Spleen (tissue), 11 donors: ENCODE results near the gene SLC4A8. TPM values are rescaled to one million over a fixed set of nuclear protein-coding genes. Genes with fewer than 3 reads are reported as not detected.

Source experiments
- DNase-seq: peaks from one replicate; pipeline ENCODE4 v3.0.0-alpha.2; 2020
- H3K27ac ChIP-seq, 8 donors: fragments of 200-600 bp; sonication (generic) in 7 of 8; 1 replicate in 4 of 8; 2 replicates in 4 of 8; pipeline versions ENCODE4 v1.5.0 to v1.8.0; 2016 to 2021; ENCODE audit warnings: inconsistent platforms in 4 of 8, mild to moderate bottlenecking in 4 of 8, moderate library complexity in 1 of 8
- H3K27me3 ChIP-seq, 7 donors: fragments of 200-600 bp; sonication (generic) in 6 of 7; replicated peaks in 1 of 7; 1 replicate in 4 of 7; 2 replicates in 3 of 7; pipeline versions ENCODE4 v1.5.0 to v1.8.0; 2016 to 2021; ENCODE audit warnings: inconsistent platforms in 3 of 7, mild to moderate bottlenecking in 1 of 7
- H3K36me3 ChIP-seq, 6 donors: fragments of 200-600 bp; sonication (generic) in 5 of 6; 1 replicate in 4 of 6; 2 replicates in 2 of 6; pipeline versions ENCODE4 v1.5.0 to v1.8.0; 2016 to 2021; ENCODE audit warnings: inconsistent platforms in 2 of 6
- H3K4me1 ChIP-seq, 6 donors: fragments of 200-600 bp; sonication (generic) in 5 of 6; 1 replicate in 3 of 6; 2 replicates in 3 of 6; pipeline versions ENCODE4 v1.5.0 to v1.8.0; 2016 to 2021; ENCODE audit warnings: inconsistent platforms in 3 of 6
- H3K4me3 ChIP-seq, 8 donors: fragments of 200-600 bp; sonication (generic) in 7 of 8; 1 replicate in 4 of 8; 2 replicates in 4 of 8; pipeline versions ENCODE4 v1.5.0 to v1.8.0; 2016 to 2021; ENCODE audit warnings: inconsistent platforms in 4 of 8, mild to moderate bottlenecking in 4 of 8, moderate library complexity in 2 of 8
- H3K9me3 ChIP-seq, 8 donors: fragments of 200-600 bp; sonication (generic) in 7 of 8; 1 replicate in 4 of 8; 2 replicates in 4 of 8; pipeline versions ENCODE4 v1.5.0 to v1.8.0; 2016 to 2021; ENCODE audit warnings: inconsistent platforms in 4 of 8
- CTCF ChIP-seq, 11 experiments: fragments of 200-600 bp in 7 of 11; fragments of 450-650 bp in 4 of 11; sonication (generic) in 4 of 11; IDR thresholded peaks in 8 of 11; conservative IDR thresholded peaks in 3 of 11; 1 replicate in 7 of 11; 2 replicates in 4 of 11; pipeline versions ENCODE4 v1.4.0 to v1.8.0; 2016 to 2021; ENCODE audit warnings: antibody characterized with exemption in 11 of 11, inconsistent platforms in 4 of 11, mild to moderate bottlenecking in 1 of 11
- POLR2A ChIP-seq, 3 donors: fragments of 450-650 bp; IDR thresholded peaks; one replicate each; pipeline ENCODE4 v1.5.1; 2017; ENCODE audit warnings: antibody characterized with exemption in 3 of 3, mild to moderate bottlenecking in 1 of 3
- POLR2AphosphoS5 ChIP-seq, 3 donors: sonication (generic); formaldehyde crosslinking; IDR thresholded peaks; one replicate each; pipeline ENCODE4 v1.5.1; 2017; ENCODE audit warnings: antibody characterized with exemption in 3 of 3
- WGBS, 5 donors: extraction: QIAGEN DNeasy Blood & Tissue Kit in 3 of 5; methylation state at CpG; one replicate each; pipeline versions ENCODE4 v1.1.5 to v1.1.7; 2013 to 2018; 5-methylcytosine and 5-hydroxymethylcytosine counted together
- intact Hi-C: fragments of 100-400 bp; cut with DNase I; formaldehyde crosslinking; loops from one replicate; pipeline ENCODE4 v1.15.0; 2023; ENCODE audit warnings: low total_unique reads
- polyA plus RNA-seq, 3 donors: library from polyadenylated mRNA; stranded (reverse); fragments of 200-250 nt; gene quantifications; one replicate each; pipeline ENCODE4 v1.2.1, GENCODE V29; 2013
- total RNA-seq, 7 donors: library from RNA; depleted of rRNA in 3 of 7; stranded (reverse); fragments of >200 nt in 3 of 7; fragmentation: NEBNext Ultra II Directional in 4 of 7; extraction: Animal tissue kit (Norgen Biotek cat#: 25700) in 4 of 7; gene quantifications; one replicate each; pipeline versions ENCODE4 v1.1.0 to v1.2.1, GENCODE V29; 2016 to 2021
- donor health status: healthy with polysubstance abuse.
- donor health status: DM: no; HTN: no; CAD: no; lungs with moderate emphysema.
- donor health status: DM: no; HTN: no; CAD: no.
- donor health status: Bipolar disorder and iron deficiency.
- donor health status: healthy.
- donor health status: DM: no; HTN: no; CAD: no.
- donor health status: DM: yes; HTN: yes; CAD: no.

The SLC4A8 gene
- total and polyA plus RNA-seq, 10 donors, result 0.88 to 9.7 (median 4.8) TPM

DNA sequence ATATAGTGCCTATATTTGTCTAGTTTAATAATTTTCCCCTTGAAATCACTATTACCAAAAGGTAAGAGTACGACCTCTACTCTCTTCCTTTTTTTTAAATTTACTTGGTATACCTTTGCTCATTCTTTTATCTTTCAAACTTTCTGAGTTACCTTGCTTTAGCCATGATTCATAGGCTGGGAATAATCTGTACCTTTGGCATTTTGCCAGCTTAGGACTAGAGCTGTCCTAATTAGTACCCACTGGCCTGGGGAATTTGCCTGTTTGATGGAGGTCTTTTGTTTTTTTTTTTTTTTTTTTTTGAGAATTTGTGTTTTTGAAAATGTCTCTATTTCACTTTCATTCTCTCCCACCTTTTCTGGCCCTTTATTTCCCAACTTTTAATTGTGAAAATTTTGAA lies 8.7 kb upstream of the SLC4A8 start:
- intact Hi-C loops, result no loop called here

GRCh38 chr12:51417826-51418225 lies 6.8 kb upstream of the SLC4A8 start:
- no peak for DNase-seq
- intact Hi-C loops, result no loop called here
- H3K27ac ChIP-seq, result no peak overlapping the region

More for the DNA sequence above, 8.7 kb upstream of the SLC4A8 start:
- H3K4me3 ChIP-seq, result no peak overlapping the region
- no peak for TF ChIP-seq CTCF (IDR thresholded peaks at IDR 0.05 in 8 of 11, conservative IDR thresholded peaks at IDR 0.05 in 3 of 11)
- no peak for TF ChIP-seq POLR2A (IDR thresholded peaks at IDR 0.05)
- TF ChIP-seq POLR2AphosphoS5 (IDR thresholded peaks at IDR 0.05), result no peak
- no peak for DNase-seq
- no peaks in the 10 kb centered on the region for H3K27me3 ChIP-seq
- H3K36me3 ChIP-seq, result no peaks in the 10 kb centered on the region
- no peak overlapping the region for H3K27ac ChIP-seq
- 89 to 98% (median 97%) methylated on average over 1 of the region's 1 CpG for WGBS, 5 donors
- H3K4me1 ChIP-seq, result peaks cover 0 to 4% (median 0%) of the 10 kb centered on the region in 6 donors
- H3K9me3 ChIP-seq, result no peaks in the 10 kb centered on the region

DNA sequence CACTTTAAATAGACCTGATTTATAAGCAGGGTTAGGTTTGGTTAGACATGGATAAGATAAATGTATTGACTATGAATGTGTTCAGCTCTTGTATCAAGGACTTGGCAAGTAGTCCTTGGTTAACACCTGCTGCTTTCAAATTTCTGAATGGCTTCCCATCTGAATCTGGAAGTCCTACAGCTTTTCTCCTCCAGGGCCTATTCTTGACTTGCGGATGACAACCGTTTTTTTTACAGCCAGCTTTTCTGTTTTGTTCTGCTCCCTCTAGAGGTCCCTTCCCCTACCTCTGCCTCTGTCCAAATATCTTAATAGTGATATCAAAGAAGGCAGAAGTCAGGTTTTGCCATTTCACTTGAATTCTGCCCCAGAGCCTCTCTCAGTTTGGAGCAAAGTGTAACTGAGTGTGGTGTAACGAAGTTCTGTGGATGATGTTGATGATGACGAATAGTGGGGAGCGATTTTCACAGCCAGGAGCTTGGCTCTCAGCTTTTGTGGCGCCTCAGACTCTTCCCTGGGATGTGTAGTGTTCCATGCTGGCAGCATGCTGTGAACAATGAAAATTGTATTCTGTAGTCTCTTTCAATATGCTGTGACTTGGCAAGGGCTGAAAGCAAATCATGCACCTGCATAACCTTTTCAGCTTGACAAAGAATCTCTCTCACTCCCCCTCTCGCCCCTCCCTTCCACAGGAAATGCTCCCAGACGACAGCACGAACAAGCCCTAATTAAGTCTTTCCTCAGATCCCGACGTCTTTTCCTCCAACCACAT lies 5.0 kb upstream of the SLC4A8 start:
- intact Hi-C loops, result loop anchor here (5.0 kb wide), 2 partner anchors 113 to 393 kb away; a partner anchor contains a TSS
- TF ChIP-seq CTCF (IDR thresholded peaks at IDR 0.05 in 8 of 11, conservative IDR thresholded peaks at IDR 0.05 in 3 of 11), result no peak
- no peak for TF ChIP-seq POLR2A (IDR thresholded peaks at IDR 0.05)
- no peak for TF ChIP-seq POLR2AphosphoS5 (IDR thresholded peaks at IDR 0.05)
- Histone ChIP-seq H3K27me3 (peaks cover 0 to 13% (median 7%) of the 10 kb centered on the region in 7 donors), H3K36me3 (no peaks in the 10 kb centered on the region), H3K4me1 (peaks cover 2 to 8% (median 7%) of the 10 kb centered on the region in 6 donors), H3K9me3 (no peaks in the 10 kb centered on the region), H3K4me3 (no peak overlapping the region), H3K27ac (no peak overlapping the region)
- 46 to 56% (median 54%) methylated on average over 11 of the region's 11 CpGs for WGBS, 5 donors
- no peak for DNase-seq

More at GRCh38 chr12:51417826-51418225, 6.8 kb upstream of the SLC4A8 start:
- peaks cover 0 to 7% (median 0%) of the 10 kb centered on the region in 7 donors for H3K27me3 ChIP-seq
- H3K36me3 ChIP-seq, result no peaks in the 10 kb centered on the region
- TF ChIP-seq POLR2AphosphoS5 (IDR thresholded peaks at IDR 0.05) (no peak), POLR2A (IDR thresholded peaks at IDR 0.05) (no peak)
- H3K9me3 ChIP-seq, result no peaks in the 10 kb centered on the region
- 76 to 85% (median 82%) methylated on average over 4 of the region's 4 CpGs for WGBS, 5 donors
- H3K4me3 ChIP-seq, result no peak overlapping the region
- H3K4me1 ChIP-seq, result peaks cover 0 to 2% (median 0%) of the 10 kb centered on the region in 6 donors

DNA sequence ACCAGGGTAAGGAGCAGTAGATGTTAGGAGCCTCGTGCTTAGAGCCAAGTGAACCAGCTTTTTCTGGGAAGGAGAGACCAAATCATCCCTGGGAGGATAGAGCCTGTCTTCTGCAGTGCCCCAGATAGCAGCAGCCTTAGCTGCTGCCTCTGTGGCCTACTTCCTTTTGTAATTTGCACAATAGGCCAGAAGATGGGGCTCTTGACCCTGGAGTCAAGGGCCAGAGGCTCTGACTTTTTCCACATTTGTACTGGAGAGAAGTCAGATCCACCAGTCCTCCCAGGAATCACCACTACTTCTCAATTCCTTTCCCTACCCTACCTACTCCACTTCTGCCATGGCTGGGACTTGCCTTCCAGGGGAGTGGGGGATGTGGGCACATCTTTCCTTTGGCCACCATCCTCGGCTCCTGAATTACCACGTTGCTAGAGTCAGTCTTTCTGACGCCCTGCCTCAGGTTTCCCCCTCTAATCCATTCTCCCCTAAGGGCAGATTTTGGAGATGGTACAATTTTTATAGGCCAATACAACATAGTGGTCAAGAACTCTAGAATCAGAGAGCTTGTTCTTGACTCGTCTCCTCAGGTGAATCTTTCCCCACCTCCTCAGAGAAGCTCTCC lies 3.3 kb upstream of the SLC4A8 start:
- intact Hi-C loops, result loop anchor here (5.0 kb wide), 2 partner anchors 111 to 391 kb away; a partner anchor contains a TSS
- Histone ChIP-seq H3K4me3 (no peak overlapping the region), H3K9me3 (no peaks in the 10 kb centered on the region), H3K27me3 (peaks cover 0 to 31% (median 15%) of the 10 kb centered on the region in 7 donors), H3K27ac (no peak overlapping the region), H3K36me3 (no peaks in the 10 kb centered on the region), H3K4me1 (peaks cover 4 to 17% (median 14%) of the 10 kb centered on the region in 6 donors)
- DNase-seq, result no peak
- TF ChIP-seq POLR2A (IDR thresholded peaks at IDR 0.05) (no peak), CTCF (IDR thresholded peaks at IDR 0.05 in 8 of 11, conservative IDR thresholded peaks at IDR 0.05 in 3 of 11) (peak in 10 of 11 experiments; percentile 24 to 71 (median 46))
- 72 to 79% (median 74%) methylated on average over 5 of the region's 5 CpGs for WGBS, 5 donors
